HG02623 (cell line): ENCODE measurements around the gene RPS6KA2.
A peak's percentile ranks its signal among the peaks of the same experiment; 100 is the strongest.
"Not testable (repeated sequence)": the region's sequence is repeated elsewhere in the genome, so short reads cannot be mapped to it uniquely, and the experiment has no call there.

Experiments
- ATAC-seq: cut with Tn5 transposase; IDR thresholded peaks from one replicate; pipeline ENCODE4 v1.9.1; 2021; ENCODE audit warnings: moderate library complexity; ENCODE audit not compliant: unreplicated experiment

The RPS6KA2 gene

GRCh38 chr6:166386111-166386510 is 240.9 kb downstream of the RPS6KA2 start:
- no peak for ATAC-seq

- ATAC-seq: not testable (repeated sequence)
These were observed 243.2 kb downstream of the RPS6KA2 start for GRCh38 chr6:166383802-166384363.

GRCh38 chr6:166382933-166383801 is 243.9 kb downstream of the RPS6KA2 start, which contains the start of gene MPC1:
MPC1 (minus strand) TSS chr6:166382940; CDS start chr6:166382876, 64 bp downstream.
- ATAC-seq: peak; percentile 86

GRCh38 chr6:166382500-166382932 is 244.5 kb downstream of the RPS6KA2 start:
- peak; percentile 3 for ATAC-seq

GRCh38 chr6:166381733-166382499 is 245.1 kb downstream of the RPS6KA2 start:
- peak; percentile 44 for ATAC-seq

- ATAC-seq: no peak
These were observed 245.7 kb downstream of the RPS6KA2 start for GRCh38 chr6:166381381-166381732.

- no peak for ATAC-seq
These were observed 247.3 kb downstream of the RPS6KA2 start for GRCh38 chr6:166379800-166380199.

GRCh38 chr6:166379103-166379586 is 247.9 kb downstream of the RPS6KA2 start:
- no peak for ATAC-seq

- no peak for ATAC-seq
These were observed 249.3 kb downstream of the RPS6KA2 start for GRCh38 chr6:166377721-166378120.

GRCh38 chr6:166375013-166375412 is 252.0 kb downstream of the RPS6KA2 start:
- no peak for ATAC-seq

- no peak for ATAC-seq
These were observed 256.6 kb downstream of the RPS6KA2 start for GRCh38 chr6:166370489-166370888.

GRCh38 chr6:166369782-166370181 is 257.3 kb downstream of the RPS6KA2 start:
- ATAC-seq: no peak

GRCh38 chr6:166366921-166367320 is 260.1 kb downstream of the RPS6KA2 start:
- no peak for ATAC-seq

- ATAC-seq: no peak
These were observed 261.2 kb downstream of the RPS6KA2 start for GRCh38 chr6:166365806-166366205.

- ATAC-seq: no peak
These were observed 261.8 kb downstream of the RPS6KA2 start for GRCh38 chr6:166365221-166365620.

GRCh38 chr6:166364456-166364855 is 262.6 kb downstream of the RPS6KA2 start:
- ATAC-seq: no peak

GRCh38 chr6:166362427-166362826 is 264.6 kb downstream of the RPS6KA2 start:
- not testable (repeated sequence) for ATAC-seq

- no peak for ATAC-seq
These were observed 266.0 kb downstream of the RPS6KA2 start for GRCh38 chr6:166361077-166361429.

GRCh38 chr6:166360243-166361076 is 266.6 kb downstream of the RPS6KA2 start:
- ATAC-seq: no peak
